Measurements from ENCODE around the gene ASB7. TPM values are rescaled to one million over a fixed set of nuclear protein-coding genes. Genes with fewer than 3 reads are reported as not detected.
"Not testable (repeated sequence)": the region's sequence is repeated elsewhere in the genome, so short reads cannot be mapped to it uniquely, and the experiment has no call there.

The ASB7 gene
- total RNA-seq, 1 donor: 23.5 TPM

DNA sequence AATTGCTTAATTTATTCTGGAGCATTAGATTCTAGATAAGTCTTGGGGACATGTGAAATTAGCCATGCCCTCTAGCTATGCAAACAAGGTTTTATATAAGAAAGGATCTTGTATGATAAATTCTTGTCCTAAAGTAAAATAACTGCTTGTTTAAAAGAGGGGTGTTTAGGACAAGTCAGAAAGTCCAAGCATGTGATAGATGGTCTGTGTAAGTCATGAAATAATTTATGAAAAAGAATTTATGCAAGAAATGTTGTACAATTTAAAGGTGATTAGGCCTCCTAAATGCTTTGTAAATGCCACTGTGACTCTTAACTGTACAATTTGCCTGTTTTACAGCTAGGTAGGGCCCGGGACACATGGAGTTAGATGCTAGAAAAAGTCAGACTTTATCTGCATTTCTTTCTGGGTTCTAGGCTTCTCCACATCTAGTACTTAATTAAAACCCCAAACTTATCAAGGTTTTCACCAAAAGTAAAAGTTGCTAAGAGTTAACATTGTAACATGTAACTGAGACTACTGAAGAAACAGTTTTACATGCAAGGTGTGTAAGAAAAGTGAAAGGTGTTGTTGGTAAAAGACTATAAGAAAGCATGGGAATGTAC, 13.6 kb upstream of the ASB7 start:
- no peaks in the 10 kb centered on the region for H3K27me3 ChIP-seq (ENCODE audit: insufficient read depth, low read length)
- peaks cover 19% of the 10 kb centered on the region for H3K9me3 ChIP-seq (ENCODE audit: low read depth, low read length)
- H3K4me3 ChIP-seq (ENCODE audit: low read length): no peak overlapping the region
- H3K4me1 ChIP-seq (ENCODE audit: insufficient read depth, low read length): no peaks in the 10 kb centered on the region

DNA sequence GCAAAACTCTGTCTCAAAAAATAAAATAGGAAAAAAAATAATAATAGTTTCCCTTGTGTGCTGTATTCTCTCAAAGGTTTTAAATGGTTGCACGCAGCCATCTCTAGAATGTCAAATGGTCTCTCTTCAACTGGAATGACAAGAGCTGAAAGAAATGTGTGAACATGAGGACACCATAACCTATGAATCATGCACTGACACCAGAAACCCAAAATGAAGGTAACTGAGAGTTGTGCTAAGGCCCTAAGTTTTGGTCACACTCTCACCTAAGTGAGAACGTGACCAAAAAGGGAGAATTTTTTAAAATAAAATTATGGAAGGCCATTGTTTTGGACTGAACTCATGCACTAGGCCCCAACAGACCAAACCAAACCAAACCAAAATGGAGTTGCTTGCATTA, 11.2 kb upstream of the ASB7 start:
- H3K4me1 ChIP-seq (ENCODE audit: insufficient read depth, low read length); H3K4me3 ChIP-seq (ENCODE audit: low read length); H3K27me3 ChIP-seq (ENCODE audit: insufficient read depth, low read length): not testable (repeated sequence)
- peaks cover 19% of the 10 kb centered on the region for H3K9me3 ChIP-seq (ENCODE audit: low read depth, low read length)

DNA sequence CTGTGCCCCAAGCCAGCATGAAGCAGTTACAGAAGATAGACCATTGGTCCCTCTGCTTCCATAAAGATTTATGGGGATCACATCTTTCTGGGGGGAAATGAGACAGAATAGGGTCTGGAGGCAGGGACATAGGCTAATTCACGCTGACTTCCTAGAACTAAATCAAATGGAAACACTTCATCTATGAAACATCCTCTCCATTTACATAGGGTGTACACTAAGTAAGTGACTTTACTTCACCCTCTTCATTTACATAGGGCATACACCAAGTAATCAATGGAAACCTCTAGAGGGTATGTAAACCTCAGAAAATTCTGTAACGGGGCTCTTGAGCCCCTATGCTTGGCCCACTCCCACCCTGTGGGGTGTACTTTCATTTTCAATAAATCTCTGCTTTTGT, 10.6 kb upstream of the ASB7 start:
- Histone ChIP-seq H3K9me3 (ENCODE audit: low read depth, low read length) (peaks cover 19% of the 10 kb centered on the region), H3K27me3 (ENCODE audit: insufficient read depth, low read length) (no peaks in the 10 kb centered on the region), H3K4me1 (ENCODE audit: insufficient read depth, low read length) (peaks cover 12% of the 10 kb centered on the region), H3K4me3 (ENCODE audit: low read length) (no peak overlapping the region)

DNA sequence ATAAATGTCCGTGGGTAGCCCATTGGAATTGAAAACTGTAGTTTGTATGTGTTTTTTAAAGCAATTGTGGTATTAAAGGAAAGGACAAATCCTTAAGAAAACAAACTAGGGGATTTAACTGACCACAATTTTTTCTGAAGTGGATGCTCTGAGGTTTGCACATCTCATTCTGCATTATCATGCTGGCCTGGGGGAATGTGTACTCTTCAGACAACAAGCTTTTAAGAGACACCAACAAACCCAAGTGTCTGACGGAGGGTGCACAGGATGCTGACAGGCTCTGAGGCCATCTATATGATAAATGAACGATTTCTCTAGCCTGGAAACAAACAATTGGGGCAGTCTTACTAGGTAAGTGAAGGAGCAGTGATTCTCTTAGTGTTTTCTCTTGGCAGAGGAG, 9.5 kb upstream of the ASB7 start:
- Histone ChIP-seq H3K4me3 (ENCODE audit: low read length) (no peak overlapping the region), H3K27me3 (ENCODE audit: insufficient read depth, low read length) (no peaks in the 10 kb centered on the region), H3K9me3 (ENCODE audit: low read depth, low read length) (peaks cover 16% of the 10 kb centered on the region), H3K4me1 (ENCODE audit: insufficient read depth, low read length) (peaks cover 18% of the 10 kb centered on the region)

DNA sequence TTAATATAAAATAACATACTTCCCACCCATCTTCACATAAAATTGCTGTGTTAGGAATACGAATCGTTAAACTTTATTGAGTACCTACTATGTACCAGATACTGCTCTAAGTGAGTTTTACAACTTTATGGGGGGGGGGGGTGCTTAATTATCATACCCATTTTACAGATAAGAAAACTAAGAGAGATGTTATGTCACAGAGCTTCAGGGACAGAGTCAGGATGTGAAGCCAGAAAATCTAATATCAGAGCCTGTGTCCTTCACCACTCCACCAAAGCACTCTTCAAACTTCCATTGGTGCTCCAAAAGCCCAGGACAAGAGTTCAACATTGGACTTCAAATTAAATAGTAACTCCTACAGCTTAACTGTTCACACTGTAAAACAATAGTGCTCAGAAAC, 9.0 kb upstream of the ASB7 start:
- Histone ChIP-seq H3K4me1 (ENCODE audit: insufficient read depth, low read length) (peaks cover 19% of the 10 kb centered on the region), H3K4me3 (ENCODE audit: low read length) (no peak overlapping the region), H3K9me3 (ENCODE audit: low read depth, low read length) (peaks cover 11% of the 10 kb centered on the region), H3K27me3 (ENCODE audit: insufficient read depth, low read length) (no peaks in the 10 kb centered on the region)

DNA sequence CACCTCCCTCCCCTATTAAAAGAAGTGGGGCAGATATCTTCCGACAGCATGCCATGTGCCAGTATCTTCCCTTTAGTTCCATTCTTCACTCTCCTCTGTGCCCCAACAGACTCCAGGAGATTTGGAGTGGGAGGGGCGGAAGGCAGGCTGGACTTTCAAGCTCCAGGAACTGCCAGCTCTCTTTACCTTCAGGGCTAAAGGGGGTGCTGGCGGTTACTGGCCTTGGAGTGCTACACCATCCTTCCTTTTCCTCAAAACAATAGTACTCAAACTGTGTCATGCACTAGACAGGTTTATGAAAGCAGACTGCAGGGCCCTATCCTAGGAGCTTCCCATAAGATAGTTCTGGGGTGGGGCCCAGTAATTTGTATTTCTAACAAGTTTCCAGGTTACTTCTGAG, 6.4 kb upstream of the ASB7 start:
- peaks cover 28% of the 10 kb centered on the region for H3K4me1 ChIP-seq (ENCODE audit: insufficient read depth, low read length)
- H3K27me3 ChIP-seq (ENCODE audit: insufficient read depth, low read length): no peaks in the 10 kb centered on the region
- H3K9me3 ChIP-seq (ENCODE audit: low read depth, low read length): no peaks in the 10 kb centered on the region
- H3K4me3 ChIP-seq (ENCODE audit: low read length): no peak overlapping the region

DNA sequence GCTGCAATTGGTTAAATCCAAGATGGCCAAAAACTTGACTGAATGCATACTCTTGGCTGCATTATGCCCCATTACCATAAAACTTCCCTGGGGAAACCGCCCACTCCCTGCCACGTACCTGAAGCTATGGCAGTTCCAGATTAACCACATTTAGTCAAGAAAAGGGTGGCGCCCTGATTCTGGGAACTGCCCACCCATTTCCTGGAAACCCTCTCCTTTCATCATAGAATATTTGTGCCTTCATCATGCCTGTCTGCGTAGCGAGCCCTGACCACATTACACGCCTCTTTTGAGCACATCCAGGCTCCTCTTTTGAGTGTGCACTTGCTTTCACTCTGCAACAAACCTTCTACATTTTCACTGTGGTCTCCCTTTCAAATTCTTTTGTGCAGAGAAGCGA, 5.6 kb upstream of the ASB7 start:
- H3K4me3 ChIP-seq (ENCODE audit: low read length): peak overlapping the region; percentile 12
- H3K27me3 ChIP-seq (ENCODE audit: insufficient read depth, low read length): no peaks in the 10 kb centered on the region
- H3K4me1 ChIP-seq (ENCODE audit: insufficient read depth, low read length): peaks cover 34% of the 10 kb centered on the region
- no peaks in the 10 kb centered on the region for H3K9me3 ChIP-seq (ENCODE audit: low read depth, low read length)

DNA sequence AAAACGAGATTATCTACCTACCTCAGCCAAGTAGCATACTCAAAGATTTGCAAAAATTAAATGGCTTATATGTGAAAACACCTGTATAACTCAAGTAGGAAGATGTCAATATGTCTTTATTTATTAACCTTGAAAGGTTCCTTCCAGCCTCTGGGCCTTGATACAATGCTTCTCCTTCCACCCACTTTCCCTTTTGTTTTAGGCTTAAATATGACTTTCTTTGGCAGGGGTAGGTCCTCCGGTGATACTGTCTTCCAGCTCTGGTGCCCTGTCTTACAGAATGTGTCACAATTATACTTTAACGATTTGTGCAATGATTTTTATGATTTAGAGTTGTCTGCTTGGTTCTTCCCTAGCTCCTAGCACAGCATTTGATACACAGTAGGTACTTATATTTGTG, 4.5 kb upstream of the ASB7 start:
- no peak overlapping the region for H3K4me3 ChIP-seq (ENCODE audit: low read length)
- no peaks in the 10 kb centered on the region for H3K27me3 ChIP-seq (ENCODE audit: insufficient read depth, low read length)
- H3K9me3 ChIP-seq (ENCODE audit: low read depth, low read length): no peaks in the 10 kb centered on the region
- H3K4me1 ChIP-seq (ENCODE audit: insufficient read depth, low read length): peaks cover 34% of the 10 kb centered on the region

DNA sequence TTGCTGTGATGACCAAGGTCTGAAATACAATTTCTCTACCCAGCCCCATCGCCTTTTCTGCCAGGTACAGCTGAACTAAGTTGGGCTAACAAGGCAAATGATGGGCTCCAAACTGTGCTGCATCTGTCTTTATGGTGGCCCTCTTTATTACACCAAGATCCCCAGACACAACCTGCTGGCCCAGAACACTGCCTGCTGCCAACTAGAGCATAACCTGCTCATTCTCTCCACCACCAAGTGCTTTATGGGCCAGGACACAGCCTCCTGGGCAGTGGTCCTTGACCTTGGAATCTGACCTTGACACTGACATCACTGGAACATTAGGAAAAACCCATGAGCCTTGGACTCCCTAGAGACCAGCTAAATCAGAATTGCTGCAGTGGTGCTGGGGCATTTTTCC, 3.7 kb upstream of the ASB7 start:
- Histone ChIP-seq H3K9me3 (ENCODE audit: low read depth, low read length) (no peaks in the 10 kb centered on the region), H3K4me1 (ENCODE audit: insufficient read depth, low read length) (peaks cover 41% of the 10 kb centered on the region), H3K4me3 (ENCODE audit: low read length) (no peak overlapping the region), H3K27me3 (ENCODE audit: insufficient read depth, low read length) (no peaks in the 10 kb centered on the region)

DNA sequence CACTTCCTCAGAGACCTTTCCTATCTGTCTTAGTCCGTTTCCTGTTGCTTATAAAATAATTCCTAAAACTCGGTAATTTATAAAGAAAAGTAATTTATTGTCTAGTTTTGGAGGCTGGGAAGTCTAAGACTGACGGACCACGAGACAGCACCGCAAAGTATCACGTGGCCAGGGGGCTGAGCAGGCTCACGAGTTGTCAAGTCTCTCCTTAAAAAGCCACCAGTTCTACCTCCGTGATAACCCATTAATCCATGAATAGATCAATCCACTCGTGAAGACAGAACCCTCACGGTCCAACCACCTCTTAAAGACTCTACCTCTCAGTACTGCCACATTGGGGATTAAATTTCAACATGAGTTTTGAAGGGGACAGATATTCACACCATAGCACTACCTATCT, 1.2 kb upstream of the ASB7 start:
- Histone ChIP-seq H3K4me1 (ENCODE audit: insufficient read depth, low read length) (peaks cover 36% of the 10 kb centered on the region), H3K4me3 (ENCODE audit: low read length) (peak overlapping the region; percentile 91), H3K9me3 (ENCODE audit: low read depth, low read length) (no peaks in the 10 kb centered on the region), H3K27me3 (ENCODE audit: insufficient read depth, low read length) (no peaks in the 10 kb centered on the region)

DNA sequence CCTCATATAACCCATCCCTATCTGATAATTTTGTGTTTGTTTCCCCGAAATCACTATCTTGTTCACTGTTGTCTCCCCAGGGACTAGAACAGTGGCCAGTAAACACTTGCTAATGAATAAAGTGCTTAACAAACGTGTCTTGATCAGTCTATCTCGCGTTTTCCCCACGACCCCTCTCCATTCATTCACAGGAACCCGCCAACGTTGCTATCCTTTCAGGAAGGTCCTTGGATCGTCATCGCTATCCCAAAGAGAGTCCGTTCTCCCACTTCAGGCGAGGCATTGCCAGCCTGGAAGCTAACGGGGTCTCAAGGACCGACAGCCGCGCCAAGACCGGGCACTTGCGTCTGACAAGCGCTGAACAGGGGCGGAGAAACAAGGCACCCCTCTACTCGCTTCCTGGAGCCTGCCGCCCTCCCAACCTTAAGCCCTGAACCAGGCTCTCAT, 749 bp upstream of the ASB7 start:
- Histone ChIP-seq H3K4me1 (ENCODE audit: insufficient read depth, low read length) (peaks cover 33% of the 10 kb centered on the region), H3K4me3 (ENCODE audit: low read length) (peak overlapping the region; percentile 91), H3K9me3 (ENCODE audit: low read depth, low read length) (no peaks in the 10 kb centered on the region), H3K27me3 (ENCODE audit: insufficient read depth, low read length) (no peaks in the 10 kb centered on the region)

DNA sequence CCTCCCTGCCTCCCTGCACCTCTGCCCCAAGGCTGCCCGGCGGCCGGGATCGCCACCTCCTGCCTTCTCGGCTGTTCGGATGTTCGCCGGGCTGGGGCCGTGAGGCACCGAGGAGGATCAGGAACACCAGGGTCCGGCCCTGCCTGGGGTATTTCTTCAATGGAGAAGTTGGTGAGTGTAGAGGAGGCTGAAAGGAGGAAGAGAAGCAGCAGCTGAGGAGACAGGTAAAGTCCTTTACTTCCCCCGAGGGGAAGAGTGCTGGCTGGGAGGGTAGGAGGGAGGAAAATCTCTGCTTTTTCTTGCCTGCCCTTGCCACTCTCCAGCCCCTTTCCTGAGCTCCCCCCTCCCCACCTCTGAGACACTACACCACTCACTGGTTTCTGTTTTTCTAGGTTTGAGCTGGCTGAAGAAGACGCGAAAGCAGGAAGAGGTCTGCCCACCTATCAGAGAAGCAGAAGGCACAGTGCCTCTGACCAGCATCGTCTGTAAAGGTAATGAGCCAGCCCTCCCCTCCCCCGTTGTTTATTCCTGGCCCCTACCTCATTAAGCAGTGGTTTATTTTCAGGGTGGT, 519 bp downstream of the ASB7 start:
- Histone ChIP-seq H3K27me3 (ENCODE audit: insufficient read depth, low read length) (no peaks in the 10 kb centered on the region), H3K9me3 (ENCODE audit: low read depth, low read length) (no peaks in the 10 kb centered on the region), H3K4me1 (ENCODE audit: insufficient read depth, low read length) (peaks cover 25% of the 10 kb centered on the region), H3K4me3 (ENCODE audit: low read length) (peak overlapping the region; percentile 91)

DNA sequence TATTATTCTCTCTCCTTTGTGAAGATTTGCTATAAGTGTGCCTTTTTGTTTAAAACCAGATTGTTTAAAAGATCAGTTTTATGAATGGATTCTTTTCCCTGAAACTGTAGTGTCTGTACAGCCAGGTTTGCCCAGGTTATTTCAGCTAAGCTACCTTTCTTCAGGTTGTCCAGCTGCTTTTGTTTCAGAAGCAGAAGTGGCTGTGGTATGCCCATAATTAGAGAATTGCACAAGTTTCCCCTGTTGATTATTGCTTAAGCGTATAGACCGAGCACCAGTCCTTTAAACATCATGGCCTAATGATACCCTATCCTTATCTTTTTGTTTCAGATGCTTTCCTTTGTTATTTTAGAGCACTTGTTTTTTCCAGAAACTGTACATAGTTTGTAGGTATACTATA, 10.2 kb downstream of the ASB7 start:
- H3K4me1 ChIP-seq (ENCODE audit: insufficient read depth, low read length): peaks cover 8% of the 10 kb centered on the region
- H3K9me3 ChIP-seq (ENCODE audit: low read depth, low read length): no peaks in the 10 kb centered on the region
- no peaks in the 10 kb centered on the region for H3K27me3 ChIP-seq (ENCODE audit: insufficient read depth, low read length)
- no peak overlapping the region for H3K4me3 ChIP-seq (ENCODE audit: low read length)

DNA sequence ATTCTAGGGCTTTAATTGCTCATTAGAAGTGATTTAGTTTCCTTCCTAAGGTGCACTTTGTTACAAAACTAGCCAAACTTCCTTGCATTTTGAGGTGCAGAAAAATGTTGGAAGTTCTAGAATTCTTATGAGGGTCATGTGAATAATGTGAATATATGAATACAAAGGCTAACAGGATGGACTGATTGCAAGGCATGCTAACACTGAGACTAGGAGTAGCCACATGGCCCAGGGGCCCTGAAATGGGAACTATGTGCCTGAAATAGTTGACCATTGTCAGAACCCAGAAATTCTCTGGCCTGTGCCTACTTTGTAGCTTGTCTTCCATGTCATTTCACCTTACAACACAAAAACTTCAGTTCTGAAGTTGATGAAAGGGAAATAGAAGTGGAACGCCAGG, 10.8 kb downstream of the ASB7 start:
- no peaks in the 10 kb centered on the region for H3K9me3 ChIP-seq (ENCODE audit: low read depth, low read length)
- no peaks in the 10 kb centered on the region for H3K27me3 ChIP-seq (ENCODE audit: insufficient read depth, low read length)
- H3K4me1 ChIP-seq (ENCODE audit: insufficient read depth, low read length): peaks cover 8% of the 10 kb centered on the region
- no peak overlapping the region for H3K4me3 ChIP-seq (ENCODE audit: low read length)

DNA sequence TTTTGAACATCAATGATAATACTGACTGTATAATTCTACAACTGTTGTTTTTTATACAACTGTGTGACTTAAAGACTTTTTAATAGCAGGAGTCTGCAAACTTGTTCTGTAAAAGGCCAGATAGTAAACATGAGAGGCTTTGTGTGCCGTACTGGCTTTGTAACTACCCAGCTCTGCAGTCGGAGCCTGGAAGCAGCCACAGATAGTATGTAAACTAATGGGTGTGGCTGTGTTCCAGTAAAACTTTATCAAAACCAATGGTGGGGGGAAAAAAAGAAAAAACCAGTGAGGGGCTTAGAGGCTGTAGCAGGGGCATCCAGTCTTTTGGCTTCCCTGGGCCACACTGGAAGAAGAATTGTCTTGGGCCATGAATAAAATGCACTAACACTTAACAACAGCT, 11.9 kb downstream of the ASB7 start:
- Histone ChIP-seq H3K9me3 (ENCODE audit: low read depth, low read length) (no peaks in the 10 kb centered on the region), H3K4me1 (ENCODE audit: insufficient read depth, low read length) (peaks cover 8% of the 10 kb centered on the region), H3K4me3 (ENCODE audit: low read length) (no peak overlapping the region), H3K27me3 (ENCODE audit: insufficient read depth, low read length) (no peaks in the 10 kb centered on the region)

DNA sequence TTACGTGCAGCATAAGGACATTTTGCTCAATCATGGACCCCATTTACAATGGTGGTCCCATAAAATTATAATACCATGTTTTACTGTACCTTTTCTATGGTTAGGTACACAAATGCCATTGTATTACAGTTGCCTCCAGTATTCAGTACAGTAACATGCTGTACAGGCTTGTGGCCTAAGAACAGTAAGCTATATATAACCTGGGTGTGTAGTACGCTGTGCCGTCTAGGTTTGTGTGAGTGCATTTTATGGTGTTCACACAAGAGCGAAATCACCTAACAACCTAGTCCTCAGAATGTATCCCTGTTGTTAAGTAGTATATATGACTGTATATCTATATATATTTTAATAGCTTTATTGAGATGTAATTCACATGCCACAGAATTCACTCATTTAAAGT, 12.5 kb downstream of the ASB7 start:
- Histone ChIP-seq H3K4me3 (ENCODE audit: low read length) (no peak overlapping the region), H3K9me3 (ENCODE audit: low read depth, low read length) (no peaks in the 10 kb centered on the region), H3K4me1 (ENCODE audit: insufficient read depth, low read length) (peaks cover 8% of the 10 kb centered on the region), H3K27me3 (ENCODE audit: insufficient read depth, low read length) (no peaks in the 10 kb centered on the region)

All from mononuclear cell (primary cell).